BJ (cell line): ENCODE measurements around the gene IVL. TPM values are rescaled to one million over a fixed set of nuclear protein-coding genes. Genes with fewer than 3 reads are reported as not detected.

ENCODE experiments used
- CTCF ChIA-PET: fragments of 350-600 bp; formaldehyde crosslinking; extraction: SDS; loops from one replicate; lab custom pipeline; 2021; ENCODE audit warnings: antibody characterized with exemption, inconsistent platforms; lab: Yijun Ruan, JAX
- POLR2A ChIA-PET: fragments of 300-600 bp; sonication (Branson Sonifier 250); formaldehyde crosslinking; extraction: SDS; loops from one replicate; lab custom pipeline; 2021; ENCODE audit warnings: antibody characterized with exemption; lab: Charles Lee
- DNase-seq: peaks from one replicate; pipeline ENCODE4 v3.0.0-alpha.2; 2011; ENCODE audit warnings: low read depth
- H3K27me3 ChIP-seq: 2 replicates; pipeline ENCODE4 v1.6.0; 2011; ENCODE audit warnings: low read length; ENCODE audit not compliant: control insufficient read depth, insufficient read depth
- H3K36me3 ChIP-seq: 2 replicates; pipeline ENCODE4 v1.5.1; 2011; ENCODE audit warnings: low read length; ENCODE audit not compliant: control insufficient read depth, insufficient read depth
- H3K4me3 ChIP-seq: 2 replicates; pipeline ENCODE4 v1.5.1; 2011; ENCODE audit warnings: low read depth, mild to moderate bottlenecking, control low read depth, low read length
- CTCF ChIP-seq: IDR thresholded peaks from 2 replicates; pipeline ENCODE4 v1.5.1; 2011; ENCODE audit warnings: low read depth, mild to moderate bottlenecking, control low read depth, inconsistent platforms, low read length, moderate library complexity; ENCODE audit not compliant: insufficient read depth
- polyA plus RNA-seq: library from polyadenylated mRNA; depleted of rRNA; stranded (reverse); fragments of >200 nt; gene quantifications from 2 replicates; pipeline ENCODE4 v1.2.3, GENCODE V29; 2011

The IVL gene
- polyA plus RNA-seq, 1 experiment = 0.05 TPM

GRCh38 chr1:152888126-152888525, 20.2 kb upstream of the IVL start:
- ChIA-PET POLR2A (no interaction called here), CTCF (interaction anchor here (0.6 to 1.5 kb wide), 3 partner anchors 16 to 92 kb away, joined by 3 to 4 read pairs (median 3); no protein-coding TSS in a partner anchor)
- no peak for DNase-seq
- no peak for TF ChIP-seq CTCF
- H3K36me3 ChIP-seq = no peaks in the 10 kb centered on the region
- no peaks in the 10 kb centered on the region for H3K27me3 ChIP-seq
- H3K4me3 ChIP-seq = no peak overlapping the region

- no peak for DNase-seq
- H3K36me3 ChIP-seq = no peaks in the 10 kb centered on the region
- POLR2A ChIA-PET = no interaction called here
- no peak for TF ChIP-seq CTCF
- no peak overlapping the region for H3K4me3 ChIP-seq
- CTCF ChIA-PET = interaction anchor here (0.9 to 3.1 kb wide), 3 partner anchors 27 to 28 kb away, joined by 3 to 8 read pairs (median 4); no protein-coding TSS in a partner anchor
- H3K27me3 ChIP-seq = no peaks in the 10 kb centered on the region
Observed at GRCh38 chr1:152899027-152899426, 9.3 kb upstream of the IVL start.

GRCh38 chr1:152899883-152900282, 8.5 kb upstream of the IVL start:
- Histone ChIP-seq H3K4me3 (no peak overlapping the region), H3K36me3 (no peaks in the 10 kb centered on the region), H3K27me3 (no peaks in the 10 kb centered on the region)
- no peak for DNase-seq
- no peak for TF ChIP-seq CTCF
- CTCF ChIA-PET = interaction anchor here (3.1 kb wide), 1 partner anchor 26 kb away, joined by 8 read pairs; no protein-coding TSS in a partner anchor
- POLR2A ChIA-PET = no interaction called here

- DNase-seq = no peak
Observed at GRCh38 chr1:152901631-152902030, 6.7 kb upstream of the IVL start.

GRCh38 chr1:152902636-152903035, 5.7 kb upstream of the IVL start:
- Histone ChIP-seq H3K4me3 (no peak overlapping the region), H3K27me3 (no peaks in the 10 kb centered on the region), H3K36me3 (no peaks in the 10 kb centered on the region)
- no peak for DNase-seq
- CTCF ChIA-PET = interaction anchor here (1.3 to 1.4 kb wide), 2 partner anchors 23 to 32 kb away, joined by 3 to 7 read pairs; no protein-coding TSS in a partner anchor
- TF ChIP-seq CTCF = no peak
- POLR2A ChIA-PET = no interaction called here

More at GRCh38 chr1:152901631-152902030, 6.7 kb upstream of the IVL start:
- TF ChIP-seq CTCF = no peak
- H3K4me3 ChIP-seq = no peak overlapping the region
- no peaks in the 10 kb centered on the region for H3K36me3 ChIP-seq
- no peaks in the 10 kb centered on the region for H3K27me3 ChIP-seq
- ChIA-PET POLR2A (no interaction called here), CTCF (interaction anchor here (0.7 to 3.1 kb wide), 3 partner anchors 12 to 32 kb away, joined by 3 to 8 read pairs (median 3); no protein-coding TSS in a partner anchor)
